CD4-positive, alpha-beta T cell treated with Interleukin-15 for 4 hours (primary cell): ENCODE measurements around the gene ATP6V1F.
A peak's percentile ranks its signal among the peaks of the same experiment; 100 is the strongest.

ENCODE experiments used
- DNase-seq: peaks from one replicate; pipeline ENCODE4 v3.0.0-alpha.2; 2020; ENCODE audit warnings: low spot score

ATP6V1F gene

GRCh38 chr7:128835790-128836641, 26.6 kb upstream of the ATP6V1F start:
- DNase-seq: no peak

GRCh38 chr7:128836729-128837348, 25.8 kb upstream of the ATP6V1F start:
- no peak for DNase-seq

- no peak for DNase-seq
Observed at GRCh38 chr7:128837521-128837921, 25.1 kb upstream of the ATP6V1F start.

GRCh38 chr7:128838109-128838779, 24.4 kb upstream of the ATP6V1F start:
- DNase-seq: no peak

GRCh38 chr7:128838981-128839731, 23.5 kb upstream of the ATP6V1F start:
- DNase-seq: no peak

- DNase-seq: no peak
Observed at GRCh38 chr7:128839751-128840177, 22.9 kb upstream of the ATP6V1F start.

- DNase-seq: no peak
Observed at GRCh38 chr7:128840326-128841170, 22.1 kb upstream of the ATP6V1F start.

GRCh38 chr7:128841171-128841690, 21.4 kb upstream of the ATP6V1F start:
- no peak for DNase-seq

GRCh38 chr7:128841921-128842673, 20.6 kb upstream of the ATP6V1F start:
- peak; percentile 50 for DNase-seq

- DNase-seq: no peak
Observed at GRCh38 chr7:128842674-128843641, 19.7 kb upstream of the ATP6V1F start.

- no peak for DNase-seq
Observed at GRCh38 chr7:128843938-128844621, 18.6 kb upstream of the ATP6V1F start.

GRCh38 chr7:128844777-128845311, 17.8 kb upstream of the ATP6V1F start:
- no peak for DNase-seq

- no peak for DNase-seq
Observed at GRCh38 chr7:128845475-128845874, 17.2 kb upstream of the ATP6V1F start.

- no peak for DNase-seq
Observed at GRCh38 chr7:128845987-128846386, 16.7 kb upstream of the ATP6V1F start.

GRCh38 chr7:128846781-128847444, 15.7 kb upstream of the ATP6V1F start:
- DNase-seq: no peak

- DNase-seq: no peak
Observed at GRCh38 chr7:128847721-128848211, 14.9 kb upstream of the ATP6V1F start.
